UCSD-AML1 (cell line): ENCODE results near the gene SUCO.

Experiments used
- DNase-seq: peaks from one replicate; lab custom pipeline; 2025; ENCODE audit not compliant: unreplicated experiment; lab: John Stamatoyannopoulos, UW

Gene SUCO

GRCh38 chr1:172646653-172647052, 113.7 kb downstream of the SUCO start:
- no peak for DNase-seq

DNA sequence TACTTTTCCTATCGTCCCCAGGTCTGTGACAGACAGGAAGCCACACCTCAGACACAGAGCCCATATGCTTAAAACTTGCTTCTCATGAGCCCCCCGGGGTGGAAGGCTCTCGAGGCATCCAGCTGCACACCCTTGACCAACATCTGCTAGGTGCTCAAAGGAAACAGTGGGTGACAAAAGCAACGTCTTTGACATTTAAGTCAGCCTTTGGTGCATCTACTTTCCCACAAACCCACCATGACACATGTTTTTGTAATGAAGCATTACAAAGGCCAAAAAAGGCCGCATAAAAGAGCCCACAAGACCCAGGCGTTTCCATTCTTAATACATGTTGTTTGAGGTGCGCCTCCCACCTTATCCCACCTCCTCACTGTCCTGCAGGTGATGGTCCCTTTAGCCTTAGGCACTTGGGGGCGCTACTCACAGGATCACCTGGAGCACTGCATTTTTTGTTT, 114.2 kb downstream of the SUCO start:
- DNase-seq, result no peak

DNA sequence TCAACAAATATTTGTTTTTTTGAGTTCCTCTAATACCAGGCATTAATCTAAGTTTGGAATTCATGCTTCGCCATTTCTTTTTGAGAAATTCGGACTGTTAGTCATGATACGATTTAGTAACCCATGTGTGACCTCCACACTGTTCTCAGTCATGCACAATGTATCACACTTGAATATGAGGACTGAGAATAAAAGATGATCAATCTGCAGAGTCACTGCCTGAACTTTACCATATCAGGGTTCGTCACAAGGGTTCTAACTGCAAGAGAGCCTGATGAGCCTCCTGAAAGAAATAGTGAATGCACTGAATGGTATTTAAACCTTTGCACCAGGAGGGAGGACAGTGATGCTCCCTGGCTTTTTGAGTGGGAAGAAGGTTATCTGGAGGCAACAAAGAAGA, 115.0 kb downstream of the SUCO start:
- no peak for DNase-seq

GRCh38 chr1:172650474-172651193, 117.7 kb downstream of the SUCO start:
- no peak for DNase-seq

- no peak for DNase-seq
These were observed 120.2 kb downstream of the SUCO start for GRCh38 chr1:172653015-172653709.

DNA sequence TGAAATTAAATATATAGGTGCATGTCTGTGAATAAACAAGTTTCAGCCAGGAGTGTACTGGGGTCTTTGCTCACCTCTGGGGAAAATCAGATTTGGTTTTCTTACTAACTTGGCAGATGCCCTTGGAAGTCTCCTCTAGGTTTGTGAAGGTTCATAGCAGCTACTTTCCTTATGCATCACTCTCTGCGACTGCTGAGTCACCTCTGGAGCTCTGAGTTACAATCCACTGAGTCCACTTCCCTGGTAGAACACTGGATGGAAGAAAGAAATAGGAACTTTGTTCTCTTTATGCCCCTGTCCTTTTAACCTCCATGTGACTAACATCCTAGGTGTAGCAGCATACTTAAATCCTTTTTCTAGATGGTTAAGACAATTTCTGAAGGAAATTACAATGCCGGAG, 121.6 kb downstream of the SUCO start:
- DNase-seq, result no peak

DNA sequence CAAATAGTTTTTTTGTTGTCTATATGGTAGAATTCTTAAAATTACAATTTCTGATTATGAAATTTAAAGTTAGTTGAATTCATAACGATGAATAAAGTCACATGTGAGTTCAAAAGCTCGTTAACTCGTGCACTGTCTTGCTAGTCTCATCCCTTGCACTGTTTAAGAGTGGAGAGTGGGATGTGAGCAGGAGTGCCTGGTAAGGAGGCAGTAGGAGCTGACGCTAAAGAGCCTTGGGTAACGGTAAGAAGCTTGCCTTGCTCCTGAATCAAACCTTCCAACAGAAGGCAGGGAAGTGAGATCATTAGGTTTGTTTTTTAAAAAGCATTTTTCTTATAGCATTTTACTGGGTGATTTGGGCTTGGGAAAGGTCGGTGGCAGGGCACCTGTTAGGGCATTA, 123.6 kb downstream of the SUCO start:
- DNase-seq, result no peak

GRCh38 chr1:172657586-172657985, 124.6 kb downstream of the SUCO start:
- no peak for DNase-seq

GRCh38 chr1:172658871-172659453, 126.0 kb downstream of the SUCO start, which contains the start of gene FASLG:
FASLG (plus strand) TSS chr1:172659103; CDS start chr1:172659202, 99 bp downstream.
- DNase-seq, result no peak

DNA sequence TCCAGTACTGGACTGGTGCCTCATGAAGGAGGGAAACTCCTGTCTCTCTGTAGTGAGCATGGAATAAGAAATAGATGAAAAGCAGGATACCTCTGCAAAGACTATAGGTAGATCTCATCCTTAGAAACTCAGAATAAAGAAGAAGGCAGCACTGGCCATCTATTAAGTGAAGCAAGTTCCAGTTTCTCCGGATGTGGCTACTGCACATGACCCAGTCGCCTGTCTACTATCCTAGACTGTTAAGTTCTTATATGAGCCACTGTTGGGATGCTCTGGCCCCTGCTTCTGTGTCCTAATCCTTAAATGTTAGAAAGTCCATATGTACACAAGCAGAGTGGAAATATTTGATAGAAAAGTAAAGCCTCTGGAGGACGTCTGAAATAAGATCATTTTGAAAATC, 128.2 kb downstream of the SUCO start:
- DNase-seq, result no peak
